ENCODE results near the gene BICRAL. TPM values are rescaled to one million over a fixed set of nuclear protein-coding genes. Genes with fewer than 3 reads are reported as not detected.

Gene BICRAL
- total and polyA plus RNA-seq, 9 of the 15 experiments (the other 6 are each of a cell fraction or from before 2014, with no cell fraction given), result 1.2 to 11.9 (median 5.6) TPM

GRCh38 chr6:42771741-42772100 is 10.1 kb upstream of the BICRAL start:
- Histone ChIP-seq H3K9me1 (ENCODE audit: control insufficient read depth, insufficient read depth, low read length) (no peaks in the 10 kb centered on the region), H3K9ac (ENCODE audit: insufficient read depth in 1 of 2, low read depth in 2 of 2, low read length in 2 of 2) (no peak overlapping the region), H3K4me2 (ENCODE audit: insufficient read depth, low read length) (no peak overlapping the region), H3K4me3 (no peak overlapping the region), H2AFZ (ENCODE audit: low read depth, low read length) (no peak overlapping the region), H4K20me1 (replicated peaks; ENCODE audit: control insufficient read depth, insufficient read depth, low read length) (no peaks in the 10 kb centered on the region; the same call in 1 of the 2 replicates), H3K27ac (ENCODE audit: extremely low read depth, low read depth, low read length) (no peak overlapping the region), H3K27me3 (ENCODE audit: control insufficient read depth in 2 of 2, insufficient read depth in 2 of 2, low read length in 2 of 2) (no peaks in the 10 kb centered on the region), H3K4me1 (replicated peaks in 1 of 2; ENCODE audit: control insufficient read depth in 2 of 2, insufficient read depth in 2 of 2, low read length in 2 of 2) (peaks cover 4% of the 10 kb centered on the region in 2 experiments; a peak in 2 of 5 replicates), H3K79me2 (ENCODE audit: control insufficient read depth, insufficient read depth, low read length) (no peaks in the 10 kb centered on the region), H3K9me3 (replicated peaks; ENCODE audit: control insufficient read depth, insufficient read depth, low read depth, low read length) (no peaks in the 10 kb centered on the region), H3K36me3 (ENCODE audit: control insufficient read depth, insufficient read depth, low read length) (no peaks in the 10 kb centered on the region)
- BruUV-seq (replicated peaks), result no TSS peak
- ChIA-PET CTCF (ENCODE audit: low intra/inter-chr PET ratio) (no interaction called here), POLR2A (interaction anchor here (0.8 to 2.2 kb wide), 5 partner anchors 10 to 22 kb away, joined by 3 to 11 read pairs (median 5); partner anchors contain the start of gene BICRAL)
- intact Hi-C loops (cut with micrococcal nuclease), result no loop called here
- FAIRE-seq (no peak), DNase-seq (ENCODE audit: extremely low read depth in 1 of 4, low spot score in 3 of 4) (no peak), ATAC-seq (no peak)
- in situ Hi-C loops (cut with MboI), result no loop called here
- 17% methylated on average over 3 of the region's 3 CpGs for WGBS (ENCODE audit: insufficient coverage, low coverage, missing lambda C conversion rate)
- TF ChIP-seq ZNF778 (CRISPR knock-in tag; IDR thresholded peaks at IDR 0.05) (no peak), RBFOX2 (IDR thresholded peaks at IDR 0.05; ENCODE audit: low read depth, low read length) (no peak), NR2C1 (IDR thresholded peaks at IDR 0.05) (no peak), NR2C1 (tag; IDR thresholded peaks at IDR 0.05) (no peak), RHOXF2B (CRISPR knock-in tag; conservative IDR thresholded peaks at IDR 0.05) (no peak), CBX5 (IDR thresholded peaks at IDR 0.05; ENCODE audit: borderline replicate concordance, low read depth) (no peak), SREBF2 (CRISPR knock-in tag; IDR thresholded peaks at IDR 0.05) (no peak), MNT (conservative IDR thresholded peaks at IDR 0.05) (no peak), ZNF668 (CRISPR knock-in tag; IDR thresholded peaks at IDR 0.05) (no peak), RBM39 (optimal IDR thresholded peaks at IDR 0.05; ENCODE audit: low read depth, low read length) (no peak), MCM2 (IDR thresholded peaks at IDR 0.05; ENCODE audit: low read depth) (no peak), ZNF75A (CRISPR knock-in tag; IDR thresholded peaks at IDR 0.05) (no peak), GTF2B (IDR thresholded peaks at IDR 0.05; ENCODE audit: extremely low read depth, insufficient read length) (no peak), ZNF518B (CRISPR knock-in tag; IDR thresholded peaks at IDR 0.05) (no peak), CSDE1 (IDR thresholded peaks at IDR 0.05) (no peak), CHD1 (IDR thresholded peaks at IDR 0.05; ENCODE audit: low read length) (no peak), CREB3 (tag; conservative IDR thresholded peaks at IDR 0.05; ENCODE audit: low read depth) (no peak)

Data from K562 (cell line).